ENCODE data around the gene MFGE8.

The MFGE8 gene

GRCh38 chr15:88901508-88902220 lies 11.5 kb downstream of the MFGE8 start:
- DNase-seq (ENCODE audit: extremely low spot score), result no peak
- ChIA-PET POLR2A (interaction anchor here (1.2 kb wide), 1 partner anchor 18 kb away, joined by 4 read pairs; no protein-coding TSS in a partner anchor), CTCF (interaction anchor here (1.0 kb wide), 1 partner anchor 156 kb away, joined by 3 read pairs; no protein-coding TSS in a partner anchor)
- TF ChIP-seq SUZ12 (IDR thresholded peaks at IDR 0.05), result no peak
- TF ChIP-seq FOXK2 (IDR thresholded peaks at IDR 0.05), result no peak
- no peak for TF ChIP-seq HDGF (IDR thresholded peaks at IDR 0.05; ENCODE audit: borderline replicate concordance)
- TF ChIP-seq LEF1 (IDR thresholded peaks at IDR 0.05; ENCODE audit: borderline replicate concordance), result no peak
- TF ChIP-seq FOXA1 (IDR thresholded peaks at IDR 0.05), result no peak
- TF ChIP-seq, protein P1, sequence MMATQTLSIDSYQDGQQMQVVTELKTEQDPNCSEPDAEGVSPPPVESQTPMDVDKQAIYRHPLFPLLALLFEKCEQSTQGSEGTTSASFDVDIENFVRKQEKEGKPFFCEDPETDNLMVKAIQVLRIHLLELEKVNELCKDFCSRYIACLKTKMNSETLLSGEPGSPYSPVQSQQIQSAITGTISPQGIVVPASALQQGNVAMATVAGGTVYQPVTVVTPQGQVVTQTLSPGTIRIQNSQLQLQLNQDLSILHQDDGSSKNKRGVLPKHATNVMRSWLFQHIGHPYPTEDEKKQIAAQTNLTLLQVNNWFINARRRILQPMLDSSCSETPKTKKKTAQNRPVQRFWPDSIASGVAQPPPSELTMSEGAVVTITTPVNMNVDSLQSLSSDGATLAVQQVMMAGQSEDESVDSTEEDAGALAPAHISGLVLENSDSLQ (IDR thresholded peaks at IDR 0.05), result no peak
- no peak for TF ChIP-seq ZNF384 (IDR thresholded peaks at IDR 0.05)
- no peak for TF ChIP-seq BHLHE40 (IDR thresholded peaks at IDR 0.05; ENCODE audit: borderline replicate concordance)
- TF ChIP-seq ELF4 (IDR thresholded peaks at IDR 0.05), result no peak
- no peak for TF ChIP-seq NFRKB (IDR thresholded peaks at IDR 0.05)
- no peak for TF ChIP-seq ARNT (IDR thresholded peaks at IDR 0.05)
- no peak for TF ChIP-seq SP1 (IDR thresholded peaks at IDR 0.05)
- TF ChIP-seq TARDBP (IDR thresholded peaks at IDR 0.05), result no peak
- no peak for TF ChIP-seq CTBP1 (IDR thresholded peaks at IDR 0.05; ENCODE audit: borderline replicate concordance)
- no peak for TF ChIP-seq L3MBTL2 (conservative IDR thresholded peaks at IDR 0.05)

DNA sequence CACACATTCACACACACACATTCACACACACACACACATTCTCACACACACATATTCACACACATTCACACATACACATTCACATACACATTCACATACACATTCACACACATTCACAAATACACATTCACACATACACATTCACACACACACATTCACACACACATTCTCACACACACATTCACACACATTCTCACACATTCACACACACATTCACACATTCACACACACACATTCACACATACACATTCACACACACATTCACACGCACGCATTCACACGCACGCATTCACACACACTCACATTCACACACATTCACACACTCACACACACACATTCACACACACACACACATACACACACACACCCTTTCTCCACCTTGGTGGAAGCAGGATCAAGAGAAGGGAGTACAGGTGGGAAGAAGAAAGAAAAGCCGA lies 12.2 kb downstream of the MFGE8 start:
- POLR2A ChIA-PET, result interaction anchor here (1.2 kb wide), 1 partner anchor 18 kb away, joined by 4 read pairs; no protein-coding TSS in a partner anchor
- DNase-seq (ENCODE audit: extremely low spot score), result no peak
- TF ChIP-seq FOXK2 (IDR thresholded peaks at IDR 0.05), result no peak
- no peak for TF ChIP-seq FOXM1 (IDR thresholded peaks at IDR 0.05; ENCODE audit: borderline replicate concordance)
- TF ChIP-seq, protein P1 (IDR thresholded peaks at IDR 0.05), result no peak
- TF ChIP-seq TARDBP (IDR thresholded peaks at IDR 0.05), result peak; percentile 77
- TF ChIP-seq NFRKB (IDR thresholded peaks at IDR 0.05), result no peak
- CTCF ChIA-PET, result no interaction called here

- TF ChIP-seq FOXM1 (IDR thresholded peaks at IDR 0.05; ENCODE audit: borderline replicate concordance) (no peak), SUZ12 (IDR thresholded peaks at IDR 0.05) (no peak), BHLHE40 (IDR thresholded peaks at IDR 0.05; ENCODE audit: borderline replicate concordance) (no peak), LEF1 (IDR thresholded peaks at IDR 0.05; ENCODE audit: borderline replicate concordance) (no peak), NFRKB (IDR thresholded peaks at IDR 0.05) (no peak), SP1 (IDR thresholded peaks at IDR 0.05) (no peak), TARDBP (IDR thresholded peaks at IDR 0.05) (no peak), ZNF384 (IDR thresholded peaks at IDR 0.05) (no peak), FOXK2 (IDR thresholded peaks at IDR 0.05) (no peak)
- TF ChIP-seq, protein P1 (IDR thresholded peaks at IDR 0.05), result no peak
- DNase-seq (ENCODE audit: extremely low spot score), result no peak
- CTCF ChIA-PET, result interaction anchor here (0.7 kb wide), 1 partner anchor 100 kb away, joined by 5 read pairs; no protein-coding TSS in a partner anchor
- POLR2A ChIA-PET, result no interaction called here
Observed at GRCh38 chr15:88900309-88900981, 12.7 kb downstream of the MFGE8 start.

DNA sequence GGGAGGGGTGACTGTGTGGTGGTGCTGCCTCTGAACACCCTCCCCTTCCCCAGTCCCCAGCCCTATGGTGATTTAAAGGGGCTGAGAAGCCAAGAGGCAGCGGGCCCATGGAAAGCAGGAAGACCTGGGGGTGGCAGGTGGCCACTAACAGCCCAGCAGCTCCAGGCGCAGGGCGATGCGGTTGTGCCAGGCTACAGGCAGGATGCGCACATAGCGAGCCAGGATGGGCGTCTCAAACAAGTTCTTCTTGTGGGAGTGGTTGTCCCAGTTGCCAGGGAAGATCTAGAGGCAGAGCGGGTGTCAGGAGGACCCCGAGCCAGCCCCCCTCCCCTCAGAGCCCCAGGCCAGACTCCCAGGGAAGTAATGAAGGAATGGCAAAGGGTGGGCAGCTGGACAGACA lies 13.9 kb downstream of the MFGE8 start:
- POLR2A ChIA-PET, result no interaction called here
- no peak for DNase-seq (ENCODE audit: extremely low spot score)
- TF ChIP-seq FOXK2 (IDR thresholded peaks at IDR 0.05) (no peak), FOXM1 (IDR thresholded peaks at IDR 0.05; ENCODE audit: borderline replicate concordance) (no peak), BHLHE40 (IDR thresholded peaks at IDR 0.05; ENCODE audit: borderline replicate concordance) (no peak), SP1 (IDR thresholded peaks at IDR 0.05) (no peak), LEF1 (IDR thresholded peaks at IDR 0.05; ENCODE audit: borderline replicate concordance) (no peak), L3MBTL2 (conservative IDR thresholded peaks at IDR 0.05) (no peak), FOXA1 (IDR thresholded peaks at IDR 0.05) (no peak), NFRKB (IDR thresholded peaks at IDR 0.05) (no peak), HDGF (IDR thresholded peaks at IDR 0.05; ENCODE audit: borderline replicate concordance) (no peak), ZNF384 (IDR thresholded peaks at IDR 0.05) (no peak), ELF4 (IDR thresholded peaks at IDR 0.05) (no peak), CTBP1 (IDR thresholded peaks at IDR 0.05; ENCODE audit: borderline replicate concordance) (no peak), ARNT (IDR thresholded peaks at IDR 0.05) (no peak)
- TF ChIP-seq, protein P1 (IDR thresholded peaks at IDR 0.05), result no peak
- CTCF ChIA-PET, result no interaction called here

DNA sequence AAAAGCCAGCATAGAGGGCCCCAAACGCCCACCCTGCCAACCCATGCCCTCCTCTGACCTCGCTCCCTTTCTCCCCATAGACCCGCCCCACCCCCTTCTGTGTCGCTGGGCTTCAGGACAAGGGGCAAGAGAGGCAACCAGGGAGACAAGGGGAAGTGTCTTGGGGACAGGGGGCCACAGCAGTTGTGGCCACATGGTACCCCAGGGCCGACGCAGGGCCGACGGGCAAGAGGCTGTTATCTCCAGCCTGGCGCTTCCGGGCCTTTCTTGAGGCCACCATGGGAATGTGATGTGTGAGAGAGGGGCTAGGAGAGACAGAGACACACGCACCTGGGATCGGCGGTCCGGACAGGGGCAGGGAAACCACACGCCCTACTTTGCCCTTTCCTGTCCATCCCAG lies 14.4 kb downstream of the MFGE8 start:
- no peak for DNase-seq (ENCODE audit: extremely low spot score)
- ChIA-PET POLR2A (interaction anchor here (0.8 kb wide), 1 partner anchor 9 kb away, joined by 3 read pairs; no protein-coding TSS in a partner anchor), CTCF (interaction anchor here (0.6 to 1.5 kb wide), 2 partner anchors 13 to 124 kb away, joined by 3 to 6 read pairs; no protein-coding TSS in a partner anchor)
- no peak for TF ChIP-seq SP1 (IDR thresholded peaks at IDR 0.05)
- no peak for TF ChIP-seq BHLHE40 (IDR thresholded peaks at IDR 0.05; ENCODE audit: borderline replicate concordance)
- TF ChIP-seq ELF4 (IDR thresholded peaks at IDR 0.05), result no peak
- TF ChIP-seq, protein P1 (IDR thresholded peaks at IDR 0.05), result no peak
- no peak for TF ChIP-seq ZNF384 (IDR thresholded peaks at IDR 0.05)
- TF ChIP-seq CTBP1 (IDR thresholded peaks at IDR 0.05; ENCODE audit: borderline replicate concordance), result no peak
- TF ChIP-seq HDGF (IDR thresholded peaks at IDR 0.05; ENCODE audit: borderline replicate concordance), result no peak
- no peak for TF ChIP-seq TARDBP (IDR thresholded peaks at IDR 0.05)
- no peak for TF ChIP-seq LEF1 (IDR thresholded peaks at IDR 0.05; ENCODE audit: borderline replicate concordance)
- TF ChIP-seq SUZ12 (IDR thresholded peaks at IDR 0.05), result no peak
- no peak for TF ChIP-seq FOXA1 (IDR thresholded peaks at IDR 0.05)
- no peak for TF ChIP-seq FOXM1 (IDR thresholded peaks at IDR 0.05; ENCODE audit: borderline replicate concordance)
- TF ChIP-seq ARNT (IDR thresholded peaks at IDR 0.05), result no peak
- TF ChIP-seq FOXK2 (IDR thresholded peaks at IDR 0.05), result no peak
- no peak for TF ChIP-seq L3MBTL2 (conservative IDR thresholded peaks at IDR 0.05)
- no peak for TF ChIP-seq NFRKB (IDR thresholded peaks at IDR 0.05)
